Keratinocyte (primary cell): ENCODE results near the gene TNIK. TPM values are rescaled to one million over a fixed set of nuclear protein-coding genes. Genes with fewer than 3 reads are reported as not detected.

Experiments used
- DNase-seq: peaks from one replicate; pipeline ENCODE4 v3.0.0-alpha.2; 2011; ENCODE audit warnings: low read depth, missing footprints, low spot score
- FAIRE-seq: peaks from 2 replicates; lab custom pipeline; 2011; peaks lifted over from hg19 to GRCh38; lab: Jason Lieb, UNC
- H2AFZ ChIP-seq: 2 replicates; pipeline ENCODE4 v1.6.0; 2012; ENCODE audit warnings: low read length, control low read depth, inconsistent platforms; ENCODE audit not compliant: control insufficient read depth
- H3K27ac ChIP-seq: 2 replicates; pipeline ENCODE4 v1.5.1; 2011; ENCODE audit warnings: low read length; ENCODE audit not compliant: control insufficient read depth, insufficient read depth
- H3K27me3 ChIP-seq: 3 replicates; pipeline ENCODE4 v1.6.0; 2011; ENCODE audit warnings: low read length; ENCODE audit not compliant: control insufficient read depth, insufficient read depth; ENCODE audit errors: extremely low read depth
- H3K36me3 ChIP-seq, 2 experiments: 2 replicates in 1 of 2; 3 replicates in 1 of 2; pipeline ENCODE4 v1.5.1; 2011; ENCODE audit warnings: low read length in 2 of 2, mild to moderate bottlenecking in 1 of 2; ENCODE audit not compliant: control insufficient read depth in 2 of 2, insufficient read depth in 2 of 2; ENCODE audit errors: extremely low read depth in 1 of 2
- H3K4me1 ChIP-seq: 3 replicates; pipeline ENCODE4 v1.5.1; 2011; ENCODE audit warnings: low read length; ENCODE audit not compliant: control insufficient read depth, insufficient read depth; ENCODE audit errors: extremely low read depth
- H3K4me2 ChIP-seq: 3 replicates; pipeline ENCODE4 v1.6.0; 2011; ENCODE audit warnings: low read depth, low read length; ENCODE audit not compliant: control insufficient read depth, insufficient read depth; ENCODE audit errors: extremely low read depth
- H3K4me3 ChIP-seq, 3 experiments: fragments of 200-600 bp in 1 of 3; sonication (generic) in 1 of 3; 2 replicates in 2 of 3; 3 replicates in 1 of 3; pipeline ENCODE4 v1.5.1; 2011 to 2016; ENCODE audit warnings: low read length in 3 of 3, mild to moderate bottlenecking in 3 of 3, control low read depth in 2 of 3, inconsistent platforms in 1 of 3, low read depth in 1 of 3, mixed read lengths in 1 of 3, mixed run types in 1 of 3, moderate library complexity in 1 of 3; ENCODE audit not compliant: control insufficient read depth in 2 of 3, insufficient read depth in 2 of 3; ENCODE audit errors: extremely low read depth in 1 of 3
- H3K79me2 ChIP-seq: 2 replicates; pipeline ENCODE4 v1.6.0; 2012; ENCODE audit warnings: low read length; ENCODE audit not compliant: control insufficient read depth, insufficient read depth
- H3K9ac ChIP-seq: 3 replicates; pipeline ENCODE4 v1.6.0; 2011; ENCODE audit warnings: low read length; ENCODE audit not compliant: control insufficient read depth, insufficient read depth; ENCODE audit errors: extremely low read depth
- H3K9me1 ChIP-seq: 3 replicates; pipeline ENCODE4 v1.6.0; 2011; ENCODE audit warnings: low read length; ENCODE audit not compliant: control insufficient read depth, insufficient read depth; ENCODE audit errors: extremely low read depth
- H3K9me3 ChIP-seq: 2 replicates; pipeline ENCODE4 v1.5.1; 2012; ENCODE audit warnings: low read depth, low read length; ENCODE audit not compliant: control insufficient read depth
- H4K20me1 ChIP-seq: 3 replicates; pipeline ENCODE4 v1.6.0; 2011; ENCODE audit warnings: low read length; ENCODE audit not compliant: control insufficient read depth, insufficient read depth; ENCODE audit errors: extremely low read depth
- CTCF ChIP-seq, 3 experiments: IDR thresholded peaks in 1 of 3; conservative IDR thresholded peaks in 1 of 3; optimal IDR thresholded peaks in 1 of 3; 2 replicates in 2 of 3; 3 replicates in 1 of 3; pipeline versions ENCODE3 to v1.5.1; 2011; ENCODE audit warnings: low read length in 3 of 3, mild to moderate bottlenecking in 3 of 3, moderate library complexity in 2 of 3, control low read depth in 1 of 3, inconsistent platforms in 1 of 3; ENCODE audit not compliant: insufficient read depth in 2 of 3; ENCODE audit errors: extremely low read depth in 1 of 3
- EZH2 ChIP-seq: IDR thresholded peaks from one replicate; pipeline ENCODE4 v1.6.1; 2012; ENCODE audit warnings: inconsistent platforms, mild to moderate bottlenecking, low read length, moderate library complexity
- dilution Hi-C: fragments of 300-500 bp; cut with MboI; formaldehyde crosslinking; loops from one replicate; pipeline ENCODE4 v1.7.0; 2020; ENCODE audit warnings: low sequenced_read_pairs; ENCODE audit not compliant: extremely low pct_ligation_motif_present
- polyA plus RNA-seq, 5 experiments: library from polyadenylated mRNA; depleted of rRNA in 3 of 5; stranded (reverse) in 3 of 5; stranded (forward) in 1 of 5; unstranded in 1 of 5; fragments of >200 nt; gene quantifications; 1 replicate in 1 of 5; 2 replicates in 3 of 5; 3 replicates in 1 of 5; pipeline versions ENCODE4 v1.2.1 to v1.2.3, GENCODE V29; 2011 to 2012; ENCODE audit warnings: missing spikeins in 2 of 5, low read depth in 1 of 5, low replicate concordance in 1 of 5

The TNIK gene
- polyA plus RNA-seq, 1 donor (not counting 4 experiments of a cell fraction or from before 2014, with no cell fraction given): 4.4 TPM

DNA sequence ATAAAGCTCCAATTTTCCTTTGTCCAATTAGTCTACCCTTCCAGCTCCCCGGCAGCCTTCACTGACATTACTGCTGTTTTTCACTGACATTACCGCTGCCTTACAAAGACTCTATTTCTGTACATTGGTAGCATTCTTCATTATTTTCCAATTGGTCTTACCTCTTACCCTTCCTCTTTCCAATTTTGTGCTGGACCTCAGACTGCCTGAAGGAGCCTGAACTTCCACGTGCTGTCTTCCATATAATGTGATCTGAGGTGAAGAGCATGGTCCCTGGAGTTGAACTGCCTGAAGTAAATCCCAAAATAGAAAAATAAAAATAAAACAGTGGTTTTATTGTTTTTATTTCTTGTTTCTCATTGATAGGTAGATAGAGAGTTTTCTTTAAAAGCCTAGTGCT lies 9.2 kb upstream of the TNIK start:
- dilution Hi-C loops: no loop called here
- Histone ChIP-seq H3K9me1 (no peaks in the 10 kb centered on the region), H3K4me1 (no peaks in the 10 kb centered on the region)

DNA sequence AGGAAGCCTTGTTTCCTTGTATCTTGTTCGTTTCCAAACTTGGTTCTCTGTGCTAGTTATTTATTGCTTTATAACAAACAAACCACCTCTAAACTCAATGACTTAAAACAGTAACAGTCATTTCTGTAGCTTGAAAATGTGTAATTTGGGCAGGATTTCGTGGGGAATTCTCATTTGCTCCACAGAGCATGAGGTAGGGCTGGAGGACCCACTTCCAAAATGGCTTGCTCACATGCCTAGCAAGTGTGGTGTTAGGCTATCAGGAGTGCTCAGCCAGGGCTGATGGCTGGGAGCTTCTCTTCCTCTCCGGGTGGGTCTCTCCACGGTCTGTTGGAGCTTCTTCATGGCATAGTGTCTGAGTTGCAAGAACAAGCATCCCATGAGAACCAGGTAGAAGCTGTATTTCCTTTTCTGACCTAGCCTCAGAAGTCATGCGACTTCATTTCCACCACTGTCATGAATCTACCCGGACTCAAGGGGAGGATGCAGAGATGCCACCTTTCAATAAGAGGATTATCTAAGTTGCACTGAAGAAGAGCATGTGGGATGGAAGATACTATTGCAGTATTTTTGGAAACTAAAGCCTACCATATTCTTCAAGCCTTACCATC lies 8.2 kb upstream of the TNIK start:
- Histone ChIP-seq H4K20me1 (no peaks in the 10 kb centered on the region), H3K9ac (no peak overlapping the region), H3K4me2 (no peak overlapping the region), H3K4me3 (no peak overlapping the region), H3K79me2 (no peaks in the 10 kb centered on the region), H2AFZ (no peak overlapping the region), H3K9me3 (no peaks in the 10 kb centered on the region), H3K4me1 (no peaks in the 10 kb centered on the region), H3K27me3 (no peaks in the 10 kb centered on the region), H3K36me3 (no peaks in the 10 kb centered on the region), H3K27ac (no peak overlapping the region), H3K9me1 (no peaks in the 10 kb centered on the region)
- FAIRE-seq (no peak), DNase-seq (no peak)
- dilution Hi-C loops: no loop called here
- no peak for TF ChIP-seq CTCF (optimal IDR thresholded peaks at IDR 0.05 in 1 of 3, IDR thresholded peaks at IDR 0.05 in 1 of 3, conservative IDR thresholded peaks at IDR 0.05 in 1 of 3; ENCODE audit: extremely low read depth in 1 of 3, insufficient read depth in 2 of 3, low read length in 3 of 3)
- no peak for TF ChIP-seq EZH2

More for the DNA sequence above, 9.2 kb upstream of the TNIK start:
- H3K4me2 ChIP-seq: no peak overlapping the region
- H2AFZ ChIP-seq: no peak overlapping the region
- H3K4me3 ChIP-seq: no peak overlapping the region
- H3K36me3 ChIP-seq: no peaks in the 10 kb centered on the region
- H3K9ac ChIP-seq: no peak overlapping the region
- H3K27me3 ChIP-seq: no peaks in the 10 kb centered on the region
- H3K79me2 ChIP-seq: no peaks in the 10 kb centered on the region
- H3K27ac ChIP-seq: no peak overlapping the region
- H4K20me1 ChIP-seq: no peaks in the 10 kb centered on the region
- FAIRE-seq (no peak), DNase-seq (no peak)
- TF ChIP-seq CTCF (optimal IDR thresholded peaks at IDR 0.05 in 1 of 3, IDR thresholded peaks at IDR 0.05 in 1 of 3, conservative IDR thresholded peaks at IDR 0.05 in 1 of 3; ENCODE audit: extremely low read depth in 1 of 3, insufficient read depth in 2 of 3, low read length in 3 of 3): no peak
- TF ChIP-seq EZH2: no peak
- H3K9me3 ChIP-seq: no peaks in the 10 kb centered on the region
